H1 (cell line): ENCODE results near the gene TGM3.

Experiments used
- JUN ChIP-seq: IDR thresholded peaks from 2 replicates; pipeline ENCODE4 v1.6.1; 2011; ENCODE audit warnings: low read depth, mild to moderate bottlenecking, improper control_type of control experiment, low read length
- POLR2A ChIP-seq, 2 experiments: IDR thresholded peaks; 1 replicate in 1 of 2; 2 replicates in 1 of 2; pipeline ENCODE4 v1.6.1; 2011; ENCODE audit warnings: low read depth in 2 of 2, low read length in 2 of 2, mild to moderate bottlenecking in 2 of 2; ENCODE audit errors: control extremely low read depth in 1 of 2
- TF ChIP-seq, protein P1 (sequence below), 3 experiments: IDR thresholded peaks; 1 replicate in 2 of 3; 2 replicates in 1 of 3; pipeline versions ENCODE4 v1.5.1 to v1.6.1; 2011; ENCODE audit warnings: low read length in 3 of 3, mild to moderate bottlenecking in 3 of 3, inconsistent platforms in 2 of 3, low read depth in 1 of 3, moderate library complexity in 1 of 3; ENCODE audit not compliant: insufficient read depth in 1 of 3; ENCODE audit errors: control extremely low read depth in 1 of 3

DNA sequence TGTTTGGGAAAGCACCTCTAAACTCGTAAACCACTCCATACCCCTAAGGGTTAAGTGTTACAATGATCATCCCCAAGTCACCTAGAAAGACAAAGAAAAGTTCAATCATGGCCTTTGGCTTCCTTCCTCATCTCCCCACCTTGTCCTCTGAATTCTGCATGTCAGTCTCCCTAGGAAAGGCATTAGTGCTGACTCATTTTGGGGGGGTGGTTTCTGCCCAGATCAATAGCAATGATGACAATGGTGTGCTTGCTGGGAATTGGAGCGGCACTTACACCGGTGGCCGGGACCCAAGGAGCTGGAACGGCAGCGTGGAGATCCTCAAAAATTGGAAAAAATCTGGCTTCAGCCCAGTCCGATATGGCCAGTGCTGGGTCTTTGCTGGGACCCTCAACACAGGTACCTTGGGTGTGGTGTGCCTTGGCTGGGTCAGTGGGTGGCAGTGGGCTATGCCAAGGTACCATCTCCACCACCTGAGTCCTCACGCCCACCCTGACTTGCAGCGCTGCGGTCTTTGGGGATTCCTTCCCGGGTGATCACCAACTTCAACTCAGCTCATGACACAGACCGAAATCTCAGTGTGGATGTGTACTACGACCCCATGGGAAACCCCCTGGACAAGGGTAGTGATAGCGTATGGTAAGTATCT, 21.2 kb downstream of the TGM3 start:
- TF ChIP-seq POLR2A (IDR thresholded peaks at IDR 0.05; ENCODE audit: control extremely low read depth in 1 of 2, low read depth in 2 of 2, low read length in 2 of 2) (no peak), JUN (no peak)
- TF ChIP-seq, protein P1, sequence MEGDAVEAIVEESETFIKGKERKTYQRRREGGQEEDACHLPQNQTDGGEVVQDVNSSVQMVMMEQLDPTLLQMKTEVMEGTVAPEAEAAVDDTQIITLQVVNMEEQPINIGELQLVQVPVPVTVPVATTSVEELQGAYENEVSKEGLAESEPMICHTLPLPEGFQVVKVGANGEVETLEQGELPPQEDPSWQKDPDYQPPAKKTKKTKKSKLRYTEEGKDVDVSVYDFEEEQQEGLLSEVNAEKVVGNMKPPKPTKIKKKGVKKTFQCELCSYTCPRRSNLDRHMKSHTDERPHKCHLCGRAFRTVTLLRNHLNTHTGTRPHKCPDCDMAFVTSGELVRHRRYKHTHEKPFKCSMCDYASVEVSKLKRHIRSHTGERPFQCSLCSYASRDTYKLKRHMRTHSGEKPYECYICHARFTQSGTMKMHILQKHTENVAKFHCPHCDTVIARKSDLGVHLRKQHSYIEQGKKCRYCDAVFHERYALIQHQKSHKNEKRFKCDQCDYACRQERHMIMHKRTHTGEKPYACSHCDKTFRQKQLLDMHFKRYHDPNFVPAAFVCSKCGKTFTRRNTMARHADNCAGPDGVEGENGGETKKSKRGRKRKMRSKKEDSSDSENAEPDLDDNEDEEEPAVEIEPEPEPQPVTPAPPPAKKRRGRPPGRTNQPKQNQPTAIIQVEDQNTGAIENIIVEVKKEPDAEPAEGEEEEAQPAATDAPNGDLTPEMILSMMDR (IDR thresholded peaks at IDR 0.05; ENCODE audit: control extremely low read depth in 1 of 3, insufficient read depth in 1 of 3, low read depth in 1 of 3, low read length in 3 of 3), result no peak
